ENCODE measurements around the gene CERS6.

DNA sequence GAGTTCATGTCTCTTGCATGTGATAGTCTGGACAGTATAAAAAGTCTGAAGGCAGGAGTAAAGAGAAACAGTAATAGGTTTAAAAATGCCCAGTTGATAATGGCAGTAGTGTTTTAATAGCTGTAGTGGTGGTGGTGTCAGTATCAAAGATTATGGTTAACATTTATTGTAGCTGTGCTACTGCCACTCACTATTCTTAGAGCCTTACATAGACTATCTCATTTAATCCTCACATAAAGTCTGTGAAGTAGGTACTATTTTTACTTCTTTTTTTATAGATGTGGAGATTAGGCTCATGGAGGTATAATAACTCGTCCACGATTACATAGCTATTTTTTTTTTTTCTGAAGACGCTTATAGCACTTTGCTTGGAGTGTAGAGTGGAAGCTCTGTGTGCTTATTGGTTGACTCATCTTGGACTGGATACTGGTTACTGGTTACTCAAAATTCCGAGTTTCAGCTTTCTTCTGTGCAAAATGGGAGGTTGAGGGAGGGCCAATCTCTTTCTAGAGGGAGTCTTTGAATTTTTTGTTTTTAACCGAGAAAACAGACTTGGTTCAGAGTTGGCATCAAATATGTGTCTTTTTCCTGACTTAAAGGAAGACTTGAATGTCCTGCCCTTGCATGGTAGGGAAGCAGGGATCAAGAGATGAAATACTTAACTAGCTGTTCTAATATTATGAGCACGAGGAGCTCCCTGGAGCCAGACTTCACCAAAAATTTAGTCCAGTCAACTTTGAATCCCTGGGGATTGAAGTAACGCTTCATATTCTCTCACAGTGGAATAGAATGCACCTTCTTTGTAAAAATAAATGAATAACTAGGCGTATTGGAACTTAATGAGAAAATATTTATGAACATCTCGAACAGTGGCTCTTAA lies 27.1 kb downstream of the CERS6 start:
- TF ChIP-seq CTCF (IDR thresholded peaks at IDR 0.05 in 2 of 3, conservative IDR thresholded peaks at IDR 0.05 in 1 of 3; ENCODE audit: control insufficient read depth in 2 of 3, extremely low read depth in 1 of 3, insufficient read depth in 1 of 3, low read depth in 3 of 3, low read length in 3 of 3): no peak
- TF ChIP-seq BCLAF1 (IDR thresholded peaks at IDR 0.05): no peak
- TF ChIP-seq RAD21 (IDR thresholded peaks at IDR 0.05; ENCODE audit: insufficient read depth, low read depth, low read length): no peak
- TF ChIP-seq POLR2A (IDR thresholded peaks at IDR 0.05; ENCODE audit: low read depth, low read length): no peak

Measured in GM12878 (cell line).